NCI-H748 (cell line): Measurements from ENCODE around the gene TM9SF1.
A peak's percentile ranks its signal among the peaks of the same experiment; 100 is the strongest.

ENCODE experiments used
- DNase-seq: peaks from one replicate; lab custom pipeline; 2025; ENCODE audit not compliant: unreplicated experiment; lab: John Stamatoyannopoulos, UW

The TM9SF1 gene

GRCh38 chr14:24197056-24197450, 1.8 kb upstream of the TM9SF1 start:
- no peak for DNase-seq

DNA sequence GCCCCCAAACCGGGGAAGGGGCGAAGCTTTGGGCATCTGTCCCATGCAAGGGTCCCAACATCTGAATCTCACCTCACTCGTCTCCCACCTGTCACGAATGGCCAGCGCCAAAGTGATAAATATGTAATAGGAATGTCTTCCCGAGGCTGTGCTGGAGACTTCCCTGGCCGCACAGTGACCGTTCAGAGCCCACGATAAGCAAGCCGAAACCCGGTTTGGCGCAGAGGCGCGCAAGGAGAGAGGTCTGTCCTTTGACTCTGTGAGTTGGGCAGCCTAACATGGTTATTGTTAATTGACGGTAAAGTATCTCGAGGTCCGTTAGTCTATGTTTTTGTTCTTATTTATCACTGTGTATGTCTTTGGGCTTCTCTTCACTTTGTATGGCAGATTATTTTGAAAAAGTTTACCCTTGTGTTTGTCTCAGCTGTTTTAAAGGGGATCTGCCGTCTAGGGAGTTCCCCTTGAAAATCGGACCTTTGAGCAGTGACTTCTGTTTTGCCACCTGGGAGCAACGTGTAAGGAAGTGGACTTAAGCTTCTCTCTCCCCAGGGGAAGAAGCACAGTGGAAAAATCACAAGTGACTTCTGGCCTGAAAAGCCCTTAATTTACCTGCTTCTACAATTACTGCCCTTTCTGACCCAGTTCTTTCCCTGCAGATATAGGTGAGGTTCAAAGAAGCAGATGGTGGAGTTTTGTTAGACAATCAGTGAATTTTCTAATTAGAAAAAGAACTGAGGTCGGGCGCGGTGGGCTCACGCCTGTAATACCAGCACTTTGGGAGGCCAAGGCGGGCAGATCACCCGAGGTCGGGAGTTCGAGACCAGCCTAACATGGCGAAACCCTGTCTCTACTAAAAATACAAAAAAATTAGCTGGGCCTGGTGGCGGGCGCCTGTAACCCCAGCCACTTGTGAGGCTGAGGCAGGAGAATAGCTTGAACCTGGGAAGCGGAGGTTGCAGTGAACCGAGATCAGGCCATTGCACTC, 1.1 kb upstream of the TM9SF1 start:
- peak; percentile 51 for DNase-seq

DNA sequence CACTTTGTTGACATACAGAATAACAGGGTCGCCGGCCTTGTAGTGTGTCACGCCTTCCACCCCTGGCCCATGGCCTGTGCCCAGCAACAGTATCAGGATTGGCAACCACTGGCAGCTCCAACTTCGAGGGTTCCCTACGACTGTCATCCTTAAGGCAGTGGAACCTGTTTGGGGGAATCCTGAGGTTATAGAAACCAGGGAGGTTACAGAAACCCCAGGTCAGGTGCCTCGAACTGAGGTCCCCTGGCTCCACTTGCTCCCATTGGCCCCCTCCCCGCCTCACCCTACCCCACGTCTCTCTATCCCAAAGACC, 412 bp downstream of the TM9SF1 start:
- no peak for DNase-seq

- no peak for DNase-seq
These were observed 912 bp downstream of the TM9SF1 start for GRCh38 chr14:24194186-24194872.

DNA sequence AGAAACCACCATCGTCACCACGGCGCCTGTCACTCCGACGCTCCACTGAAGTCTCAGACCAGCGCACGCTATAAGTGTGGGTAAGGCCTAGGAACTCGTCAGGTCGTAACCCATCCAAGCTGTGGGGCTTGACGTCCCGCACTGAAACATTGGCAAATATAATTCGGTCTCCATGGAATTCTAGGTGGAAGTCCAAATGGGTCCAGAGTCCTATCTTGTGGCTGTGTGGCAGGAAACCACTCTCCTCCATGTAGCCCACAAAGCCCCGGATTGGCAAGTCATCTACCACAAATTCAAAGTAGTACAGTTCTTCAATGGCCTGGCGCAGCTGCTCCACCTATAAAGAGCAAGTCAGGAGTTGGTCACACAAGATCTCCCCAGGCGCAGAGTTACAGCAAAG, 2.3 kb downstream of the TM9SF1 start:
- DNase-seq, result no peak

GRCh38 chr14:24190416-24190815, 4.8 kb downstream of the TM9SF1 start:
- no peak for DNase-seq

GRCh38 chr14:24189460-24189859, 5.8 kb downstream of the TM9SF1 start:
- no peak for DNase-seq

DNA sequence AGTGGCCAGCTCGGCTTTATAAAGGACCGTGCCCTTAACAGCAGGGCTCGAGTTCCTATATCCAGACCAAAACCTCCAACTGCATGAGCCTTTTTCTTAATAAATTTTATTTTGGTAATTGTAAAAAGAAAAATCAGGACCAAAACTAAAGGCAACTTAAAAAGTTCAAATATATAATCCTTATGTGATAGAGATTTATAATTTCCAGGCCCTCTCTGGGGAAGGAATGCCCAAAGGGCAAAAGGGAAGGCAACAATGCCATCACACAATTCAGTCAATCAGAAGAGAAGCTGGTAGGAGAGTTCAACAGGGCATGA, 6.2 kb downstream of the TM9SF1 start:
- no peak for DNase-seq

DNA sequence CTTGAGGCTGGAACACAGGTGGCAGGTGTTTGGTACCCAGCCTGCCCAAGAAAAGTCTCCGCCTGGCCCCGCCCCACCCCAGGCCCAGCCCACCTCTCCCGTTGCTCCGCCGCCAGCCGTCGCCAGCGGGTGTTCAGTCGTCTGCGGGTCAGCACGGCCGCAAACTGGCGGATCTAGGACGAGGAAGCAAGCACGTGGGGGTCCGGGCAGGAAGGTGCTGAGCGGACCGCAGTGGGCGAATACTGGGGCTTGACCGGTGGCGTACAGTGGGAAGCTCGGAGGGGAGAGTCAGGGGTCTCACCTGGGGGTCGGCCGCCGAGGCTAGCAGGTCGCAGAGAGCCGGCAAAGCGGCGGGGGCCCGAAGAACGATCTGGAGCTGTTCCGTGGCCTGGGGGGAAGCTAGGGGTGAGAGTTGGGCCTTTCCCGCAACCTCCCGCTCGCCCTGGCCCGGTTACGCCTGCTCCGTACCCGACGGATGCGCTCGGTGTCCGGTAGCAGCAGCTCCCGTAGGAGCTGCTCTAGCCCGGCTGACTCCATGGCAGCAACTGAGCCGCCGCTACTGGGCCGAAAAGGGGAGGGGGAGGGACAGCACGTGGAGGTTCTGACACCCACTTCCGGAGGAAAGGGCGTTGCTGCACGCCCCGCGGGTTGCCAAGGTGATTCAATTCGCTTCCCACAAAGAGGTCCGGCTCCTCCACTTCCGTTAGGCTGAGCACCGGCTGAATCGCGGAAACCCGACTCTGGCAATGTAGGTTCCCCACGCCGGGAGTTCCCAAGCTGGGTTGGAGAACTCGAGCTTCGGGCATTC, 6.8 kb downstream of the TM9SF1 start, which contains the start of gene IPO4:
Gene IPO4 (minus strand): TSS at position 566 of the 808 bp plus-strand sequence. CDS start 29 bp downstream, at position 537.
- peak; percentile 99 for DNase-seq

GRCh38 chr14:24187539-24187915, 7.7 kb downstream of the TM9SF1 start:
- DNase-seq, result no peak

- DNase-seq, result no peak
These were observed 8.3 kb downstream of the TM9SF1 start for GRCh38 chr14:24186831-24187538.

- no peak for DNase-seq
These were observed 9.5 kb downstream of the TM9SF1 start for GRCh38 chr14:24185741-24186140.

GRCh38 chr14:24185026-24185425, 10.2 kb downstream of the TM9SF1 start:
- DNase-seq, result no peak

- DNase-seq, result no peak
These were observed 10.9 kb downstream of the TM9SF1 start for GRCh38 chr14:24184104-24184970.

DNA sequence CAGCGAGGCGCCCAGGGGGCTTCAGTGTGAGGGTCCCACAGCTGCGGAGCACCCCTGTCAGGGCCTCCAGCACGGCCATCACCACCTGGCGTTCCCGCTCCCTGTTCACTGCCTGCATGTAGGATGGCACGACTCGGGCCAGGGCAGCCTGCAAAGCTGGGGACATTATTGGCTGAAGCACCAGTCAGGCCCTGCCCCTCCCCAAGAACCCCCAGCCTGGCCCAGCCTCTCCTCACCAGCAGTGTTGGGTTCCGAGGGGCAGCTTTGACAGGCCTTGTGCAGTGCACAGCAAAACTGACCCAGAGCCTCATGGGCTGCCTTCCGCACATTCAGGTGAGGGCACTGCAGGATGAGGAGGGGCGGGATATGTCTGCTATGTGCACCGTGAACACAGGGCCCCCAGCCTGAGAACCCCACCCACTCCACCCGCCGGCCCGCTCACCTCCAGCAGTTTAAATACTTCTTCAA, 12.2 kb downstream of the TM9SF1 start:
- DNase-seq, result no peak

DNA sequence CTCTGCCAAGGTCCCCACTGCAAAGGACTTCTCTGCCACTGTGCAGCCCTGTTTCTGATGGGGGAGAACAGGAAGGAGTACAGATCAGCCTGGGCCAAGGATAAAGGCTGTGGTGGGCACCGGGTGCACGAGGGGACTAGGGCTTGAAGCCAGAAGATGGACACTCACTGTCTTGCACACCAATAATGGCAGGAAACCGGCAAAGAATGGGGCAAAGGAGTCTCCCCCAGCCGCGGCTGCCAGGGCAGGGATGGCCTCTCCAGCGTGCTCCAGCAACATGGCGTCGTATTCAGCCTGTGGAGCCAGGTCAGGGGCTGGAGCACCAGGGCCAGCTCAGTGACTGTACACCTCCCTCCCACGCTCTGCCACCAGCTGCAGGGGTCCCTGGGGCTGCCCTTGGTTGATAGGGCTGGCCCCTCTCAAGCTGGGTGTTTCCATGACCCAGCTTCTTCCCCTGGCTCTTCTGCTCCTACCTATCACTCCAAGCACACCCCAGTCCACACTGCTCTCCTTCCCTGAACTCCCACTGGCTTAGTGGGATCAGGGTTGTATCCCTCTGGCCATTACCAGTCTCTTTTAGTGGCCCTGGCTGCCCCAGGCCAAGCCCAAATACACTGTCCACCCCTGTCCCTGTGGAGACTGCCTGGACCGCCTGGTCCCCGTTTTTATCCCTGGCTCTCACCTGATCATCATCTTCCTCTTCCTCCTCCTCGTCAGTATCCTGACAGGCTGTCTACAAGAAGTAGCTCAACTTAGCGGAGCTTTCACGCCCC, 12.9 kb downstream of the TM9SF1 start:
- no peak for DNase-seq

- DNase-seq, result no peak
These were observed 13.7 kb downstream of the TM9SF1 start for GRCh38 chr14:24181371-24182077.

GRCh38 chr14:24179961-24180796, 15.1 kb downstream of the TM9SF1 start:
- DNase-seq, result no peak
